K562 (cell line): Measurements from ENCODE around the gene CEMIP.

ENCODE experiments used
- CTCF ChIP-seq, 3 experiments: IDR thresholded peaks in 2 of 3; conservative IDR thresholded peaks in 1 of 3; 2 replicates each; pipeline ENCODE4 v1.5.1; 2011 to 2012; ENCODE audit warnings: low read length in 3 of 3, mild to moderate bottlenecking in 3 of 3, control low read depth in 2 of 3, improper control_type of control experiment in 1 of 3, inconsistent platforms in 1 of 3, low read depth in 1 of 3, mixed read lengths in 1 of 3, moderate library complexity in 1 of 3; ENCODE audit not compliant: insufficient read depth in 2 of 3
- DDX20 ChIP-seq: fragments of 450-650 bp; IDR thresholded peaks from 2 replicates; pipeline ENCODE4 v1.6.1; 2016; ENCODE audit warnings: missing genetic modification characterization, low read depth, mild to moderate bottlenecking, missing compliant biosample characterization, moderate library complexity
- EP300 ChIP-seq: IDR thresholded peaks from 2 replicates; pipeline ENCODE4 v1.6.1; 2012; ENCODE audit warnings: low read length, improper control_type of control experiment
- GMEB1 ChIP-seq: fragments of 250-450 bp; sonication (Bioruptor Pico); IDR thresholded peaks from 2 replicates; pipeline ENCODE4 v1.4.0; 2020; ENCODE audit warnings: mild to moderate bottlenecking
- HMG20B ChIP-seq: fragments of 250-450 bp; sonication (Bioruptor Pico); IDR thresholded peaks from 2 replicates; pipeline ENCODE4 v1.5.0; 2021; ENCODE audit warnings: mild to moderate bottlenecking
- JUNB ChIP-seq: fragments of 450-650 bp; formaldehyde crosslinking; conservative IDR thresholded peaks from 2 replicates; pipeline ENCODE4 v1.4.0; 2020; ENCODE audit warnings: mild to moderate bottlenecking
- NR3C1 ChIP-seq: sonication (generic); formaldehyde crosslinking; IDR thresholded peaks from 2 replicates; pipeline ENCODE4 v1.8.1; 2022; ENCODE audit warnings: missing genetic modification reagents
- POLR2A ChIP-seq: fragments of 450-650 bp; conservative IDR thresholded peaks from 2 replicates; pipeline ENCODE4 v1.6.1; 2016
- POLR3A ChIP-seq: IDR thresholded peaks from 2 replicates; pipeline ENCODE4 v1.6.1; 2011; ENCODE audit warnings: borderline replicate concordance, mild to moderate bottlenecking, moderate library complexity; ENCODE audit not compliant: insufficient read length, insufficient read depth; ENCODE audit errors: extremely low read depth
- TAF1 ChIP-seq: IDR thresholded peaks from 2 replicates; pipeline ENCODE4 v1.6.1; 2011; ENCODE audit warnings: mild to moderate bottlenecking, low read length, moderate library complexity; ENCODE audit not compliant: insufficient read depth, control insufficient read depth, severe bottlenecking; ENCODE audit errors: extremely low read depth
- ZBTB43 ChIP-seq: sonication (generic); formaldehyde crosslinking; IDR thresholded peaks from 2 replicates; pipeline ENCODE4 v1.8.0; 2023; ENCODE audit warnings: mild to moderate bottlenecking, missing genetic modification reagents
- ZNF239 ChIP-seq: fragments of 250-450 bp; sonication (Bioruptor Pico); IDR thresholded peaks from 2 replicates; pipeline ENCODE4 v1.4.0; 2020; ENCODE audit warnings: mild to moderate bottlenecking

- TF ChIP-seq ZBTB43 (no peak), ZNF239 (CRISPR knock-in tag) (no peak), POLR3A (no peak), NR3C1 (CRISPR knock-in tag) (no peak), POLR2A (no peak), EP300 (no peak), CTCF (IDR thresholded peaks at IDR 0.05 in 2 of 3, conservative IDR thresholded peaks at IDR 0.05 in 1 of 3; ENCODE audit: insufficient read depth in 2 of 3, low read depth in 1 of 3, low read length in 3 of 3) (peak; percentile 62 to 97 (median 81)), JUNB (CRISPR knock-in tag) (no peak), GMEB1 (CRISPR knock-in tag) (no peak), TAF1 (no peak), DDX20 (tag) (no peak), HMG20B (no peak)
Measured at GRCh38 chr15:80778964-80779657, at the start of gene CEMIP.
